ENCODE data around the gene CENPX.

GRCh38 chr17:82012640-82013295 lies 9.9 kb downstream of the CENPX start:
- TF ChIP-seq HDGF (IDR thresholded peaks at IDR 0.05; ENCODE audit: borderline replicate concordance) (no peak), FOXK2 (IDR thresholded peaks at IDR 0.05) (no peak)
